GM18868 (cell line): ENCODE measurements around the gene SMTN.

Experiments
- ATAC-seq: cut with Tn5 transposase; IDR thresholded peaks from one replicate; pipeline ENCODE4 v1.9.1; 2021; ENCODE audit warnings: mild to moderate bottlenecking, moderate library complexity; ENCODE audit not compliant: unreplicated experiment

SMTN gene

DNA sequence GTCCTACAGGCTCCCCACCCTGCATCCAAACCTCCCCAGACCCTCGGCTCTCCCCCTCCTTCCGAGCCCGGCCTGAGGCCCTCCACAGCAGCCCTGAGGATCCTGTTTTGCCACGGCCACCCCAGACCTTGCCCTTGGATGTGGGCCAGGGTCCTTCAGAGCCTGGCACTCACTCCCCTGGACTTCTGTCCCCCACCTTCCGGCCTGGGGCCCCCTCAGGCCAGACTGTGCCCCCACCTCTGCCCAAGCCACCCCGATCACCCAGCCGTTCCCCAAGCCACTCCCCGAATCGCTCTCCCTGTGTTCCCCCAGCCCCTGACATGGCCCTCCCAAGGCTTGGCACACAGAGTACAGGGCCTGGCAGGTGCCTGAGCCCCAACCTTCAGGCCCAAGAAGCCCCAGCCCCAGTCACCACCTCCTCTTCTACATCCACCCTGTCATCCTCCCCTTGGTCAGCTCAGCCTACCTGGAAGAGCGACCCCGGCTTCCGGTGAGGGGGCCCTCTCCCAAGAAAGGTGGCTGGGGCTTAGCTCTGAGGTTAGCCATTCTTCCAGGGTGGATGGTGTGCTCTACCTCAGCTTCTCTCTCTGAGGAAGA, 44.5 kb downstream of the SMTN start:
- no peak for ATAC-seq

DNA sequence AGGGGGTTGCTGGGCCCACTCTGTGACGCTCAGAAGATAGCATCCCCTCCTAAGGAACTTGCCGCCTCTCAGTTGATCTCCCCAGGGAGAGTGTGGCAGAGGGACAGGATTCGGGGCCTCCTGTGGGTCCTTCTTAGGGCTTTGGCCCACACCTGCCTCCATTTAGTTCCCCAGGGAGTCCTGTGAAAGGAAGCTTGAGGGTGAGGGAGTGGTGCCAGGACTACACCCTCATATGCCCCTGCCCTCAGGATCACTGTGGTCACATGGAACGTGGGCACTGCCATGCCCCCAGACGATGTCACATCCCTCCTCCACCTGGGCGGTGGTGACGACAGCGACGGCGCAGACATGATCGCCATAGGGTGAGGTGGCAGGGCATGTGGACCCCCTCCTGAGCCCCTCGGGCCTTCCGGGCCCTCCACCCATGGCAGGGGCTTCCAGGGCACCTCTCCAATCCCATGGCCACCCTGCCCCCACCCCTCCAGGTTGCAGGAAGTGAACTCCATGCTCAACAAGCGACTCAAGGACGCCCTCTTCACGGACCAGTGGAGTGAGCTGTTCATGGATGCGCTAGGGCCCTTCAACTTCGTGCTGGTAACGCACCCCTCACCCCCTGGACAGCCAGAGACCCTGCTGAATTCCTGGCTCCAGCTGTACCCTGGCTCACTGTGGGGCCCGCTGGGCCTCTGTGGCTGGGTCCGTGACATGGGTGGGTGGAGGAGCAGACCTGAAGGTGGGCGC, 45.2 kb downstream of the SMTN start:
- ATAC-seq: no peak

DNA sequence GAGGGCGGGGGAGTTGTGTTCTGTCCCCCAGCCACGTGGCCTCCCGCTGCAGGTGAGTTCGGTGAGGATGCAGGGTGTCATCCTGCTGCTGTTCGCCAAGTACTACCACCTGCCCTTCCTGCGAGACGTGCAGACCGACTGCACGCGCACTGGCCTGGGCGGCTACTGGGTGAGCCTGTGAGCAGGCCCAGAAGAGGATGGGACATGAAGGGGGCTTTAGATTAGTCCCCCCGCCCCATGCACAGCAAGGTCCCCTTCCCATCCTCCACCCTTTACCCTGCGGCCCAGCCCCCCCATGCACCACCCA, 45.7 kb downstream of the SMTN start:
- no peak for ATAC-seq

DNA sequence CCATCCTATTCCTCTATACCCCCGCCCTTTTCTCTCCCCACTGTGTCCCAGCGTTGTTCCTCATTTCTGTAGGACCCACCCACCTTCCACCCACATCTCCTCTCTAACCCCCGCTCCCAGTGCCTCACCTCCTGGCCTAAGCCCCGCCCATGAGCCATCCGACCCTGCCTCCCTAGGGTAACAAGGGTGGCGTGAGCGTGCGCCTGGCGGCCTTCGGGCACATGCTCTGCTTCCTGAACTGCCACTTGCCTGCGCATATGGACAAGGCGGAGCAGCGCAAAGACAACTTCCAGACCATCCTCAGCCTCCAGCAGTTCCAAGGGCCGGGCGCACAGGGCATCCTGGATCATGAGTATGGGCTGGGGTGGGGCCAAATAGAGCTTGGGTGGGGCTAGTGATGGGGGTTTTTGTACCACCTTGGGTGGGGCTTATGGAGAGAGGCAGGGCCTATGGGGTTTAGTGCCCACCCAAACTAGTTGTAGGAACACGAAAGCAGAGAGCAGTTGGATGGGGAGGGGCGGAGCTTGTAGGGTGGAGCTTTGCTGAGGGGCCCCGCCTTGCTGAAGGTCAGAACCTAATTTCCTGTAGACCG, 46.2 kb downstream of the SMTN start:
- ATAC-seq: no peak

DNA sequence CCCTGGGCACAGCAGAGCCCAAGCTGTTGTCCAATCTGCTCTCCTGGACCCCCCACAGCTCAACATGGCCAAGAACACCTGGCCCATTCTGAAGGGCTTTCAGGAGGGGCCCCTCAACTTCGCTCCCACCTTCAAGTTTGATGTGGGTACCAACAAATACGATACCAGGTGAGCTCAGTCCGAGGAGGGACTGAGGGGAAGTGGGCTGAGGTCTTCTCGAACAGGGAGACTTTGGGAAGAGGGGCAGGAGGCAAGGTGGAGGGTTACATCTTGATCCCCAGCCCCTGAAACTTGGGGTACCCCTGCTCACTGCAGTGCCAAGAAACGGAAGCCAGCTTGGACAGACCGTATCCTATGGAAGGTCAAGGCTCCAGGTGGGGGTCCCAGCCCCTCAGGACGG, 47.0 kb downstream of the SMTN start:
- no peak for ATAC-seq

DNA sequence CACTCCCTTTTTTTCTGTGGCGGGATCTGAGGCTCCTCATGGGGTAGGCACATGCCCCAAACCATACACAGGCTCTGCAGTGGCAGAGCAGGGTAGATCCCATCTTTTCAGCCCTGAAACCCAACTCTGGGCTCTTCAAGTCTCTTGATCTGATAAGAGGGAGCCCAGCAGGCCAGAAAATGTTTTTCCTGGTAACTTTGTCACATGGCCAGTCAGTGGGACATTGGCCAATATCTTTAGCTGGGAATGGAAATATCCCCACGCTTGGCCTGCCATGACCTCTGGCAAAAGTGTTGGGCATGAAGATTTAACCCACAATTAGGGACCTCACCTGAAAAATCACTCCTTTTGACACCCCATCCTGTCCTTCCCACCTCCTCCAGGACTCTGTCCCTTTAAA, 49.8 kb downstream of the SMTN start:
- ATAC-seq: no peak

DNA sequence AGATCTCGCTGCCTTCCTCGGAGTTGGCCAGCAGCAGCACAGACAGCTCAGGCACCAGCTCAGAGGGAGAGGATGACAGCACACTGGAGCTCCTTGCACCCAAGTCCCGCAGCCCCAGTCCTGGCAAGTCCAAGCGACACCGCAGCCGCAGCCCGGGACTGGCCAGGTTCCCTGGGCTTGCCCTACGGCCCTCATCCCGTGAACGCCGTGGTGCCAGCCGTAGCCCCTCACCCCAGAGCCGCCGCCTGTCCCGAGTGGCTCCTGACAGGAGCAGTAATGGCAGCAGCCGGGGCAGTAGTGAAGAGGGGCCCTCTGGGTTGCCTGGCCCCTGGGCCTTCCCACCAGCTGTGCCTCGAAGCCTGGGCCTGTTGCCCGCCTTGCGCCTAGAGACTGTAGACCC, 52.8 kb downstream of the SMTN start:
- ATAC-seq: no peak

DNA sequence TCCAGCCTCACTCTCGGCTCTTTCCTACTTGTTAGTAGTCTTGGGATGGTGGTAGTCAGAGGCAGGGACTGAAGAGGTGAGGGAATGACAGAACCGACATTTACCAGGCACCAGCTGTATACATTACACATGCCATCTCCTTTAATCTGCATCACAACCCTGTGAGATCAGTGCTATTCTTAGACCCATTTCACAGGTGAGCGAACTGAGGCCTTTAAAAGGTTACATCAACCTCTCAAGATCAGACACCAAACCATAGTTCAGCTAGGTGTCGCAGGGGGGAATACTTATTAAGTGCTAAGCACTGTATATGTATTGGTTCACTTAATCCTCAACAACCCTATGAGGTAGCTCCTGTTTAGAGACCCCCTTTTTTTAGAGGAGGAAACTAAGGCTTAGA, 53.6 kb downstream of the SMTN start:
- ATAC-seq: no peak

DNA sequence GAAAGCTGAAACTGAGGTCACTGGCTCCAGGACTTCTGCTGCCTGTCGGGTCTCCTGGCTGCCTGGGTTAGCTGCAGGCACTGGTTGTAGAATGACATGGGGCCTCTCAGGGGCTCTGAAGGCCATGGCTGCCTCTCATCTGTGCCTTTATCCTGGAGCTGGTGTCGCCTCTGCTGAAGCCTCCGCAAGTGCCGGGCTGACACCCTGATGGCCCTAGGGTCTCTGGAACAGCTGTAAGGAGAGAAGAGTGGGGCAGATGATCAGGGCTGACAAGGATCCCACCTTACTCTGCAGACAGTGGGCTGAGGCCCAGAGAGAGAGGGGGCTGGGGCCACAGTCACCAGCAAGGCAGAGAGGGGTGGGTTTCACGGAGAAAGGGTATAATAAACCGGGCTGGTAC, 54.6 kb downstream of the SMTN start:
- ATAC-seq: no peak

DNA sequence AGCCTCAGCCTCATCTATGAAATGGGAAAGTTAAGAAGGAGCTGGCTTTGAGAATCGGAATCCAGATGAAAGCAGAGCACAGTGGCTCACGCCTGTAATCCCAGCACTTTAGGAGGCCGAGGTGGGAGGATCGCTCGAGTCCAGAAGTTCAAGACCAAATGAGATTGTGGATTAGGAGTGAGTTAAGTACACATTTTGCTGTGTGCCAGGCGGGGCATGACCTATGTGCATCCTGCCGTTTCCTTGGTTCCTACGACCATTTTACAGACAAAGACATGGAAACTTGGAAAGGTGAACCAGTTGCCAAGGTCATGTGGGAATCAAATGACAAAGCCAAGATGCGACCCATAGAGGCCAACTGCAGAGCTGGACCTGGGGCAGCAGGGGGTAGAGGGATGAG, 55.0 kb downstream of the SMTN start:
- ATAC-seq: no peak

DNA sequence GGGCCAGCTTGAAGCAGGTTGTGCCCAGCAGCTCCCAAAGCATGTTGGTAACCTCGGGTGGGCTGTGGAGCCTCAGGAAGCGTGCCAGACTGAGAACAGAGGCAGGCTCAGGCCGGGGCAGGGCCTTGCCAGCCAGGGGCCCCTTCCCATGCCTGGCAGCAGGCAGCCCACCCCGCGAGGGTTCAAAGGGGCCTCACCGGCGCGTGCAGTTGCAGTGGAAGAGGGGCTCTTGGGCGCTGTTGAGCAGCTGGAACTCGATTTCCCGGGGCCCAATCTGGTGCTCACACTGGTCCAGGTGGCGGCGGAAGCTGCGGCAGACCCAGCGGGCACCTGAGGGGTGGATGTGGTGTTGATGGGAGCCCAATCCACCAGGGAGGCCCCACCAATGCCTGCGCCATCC, 55.6 kb downstream of the SMTN start:
- ATAC-seq: no peak

DNA sequence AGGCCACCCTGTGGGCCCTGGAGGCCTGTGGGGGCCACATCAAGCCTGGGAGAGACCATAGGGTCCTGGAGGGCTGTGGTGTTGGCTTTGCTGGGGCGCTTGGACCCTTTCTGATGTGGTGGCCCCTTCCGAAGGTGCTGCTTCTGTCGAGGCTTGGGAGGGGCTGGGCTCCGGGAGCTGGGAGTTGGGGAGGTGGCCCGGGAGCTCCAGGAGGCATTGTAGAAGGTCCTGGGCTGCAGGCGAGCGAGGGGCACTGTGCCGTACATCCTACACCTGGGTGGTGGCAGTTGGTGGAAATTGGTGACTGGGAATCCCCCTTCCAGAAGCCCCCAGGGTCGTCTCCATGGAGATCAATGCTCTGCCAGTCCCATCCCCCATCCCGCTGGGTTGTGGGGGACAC, 56.6 kb downstream of the SMTN start:
- no peak for ATAC-seq

DNA sequence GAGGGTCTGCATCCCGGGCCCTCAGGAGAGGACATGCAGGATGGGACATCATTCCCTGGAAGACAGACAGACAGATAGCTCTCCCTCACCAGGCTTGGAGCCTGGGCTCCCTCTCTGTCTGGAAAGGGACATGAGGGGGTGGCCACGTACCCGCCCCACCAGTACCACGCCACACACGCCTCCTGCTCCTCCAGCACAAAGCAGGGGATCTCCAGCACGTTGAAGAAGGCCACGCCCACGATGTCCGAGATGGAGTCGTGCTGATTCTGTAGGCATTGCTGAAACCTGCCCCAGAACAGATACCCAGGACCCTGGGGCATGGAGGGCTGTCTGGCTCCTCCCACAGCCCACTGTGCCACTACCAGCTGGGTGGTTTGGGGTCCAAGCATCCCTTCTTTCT, 57.0 kb downstream of the SMTN start:
- no peak for ATAC-seq

DNA sequence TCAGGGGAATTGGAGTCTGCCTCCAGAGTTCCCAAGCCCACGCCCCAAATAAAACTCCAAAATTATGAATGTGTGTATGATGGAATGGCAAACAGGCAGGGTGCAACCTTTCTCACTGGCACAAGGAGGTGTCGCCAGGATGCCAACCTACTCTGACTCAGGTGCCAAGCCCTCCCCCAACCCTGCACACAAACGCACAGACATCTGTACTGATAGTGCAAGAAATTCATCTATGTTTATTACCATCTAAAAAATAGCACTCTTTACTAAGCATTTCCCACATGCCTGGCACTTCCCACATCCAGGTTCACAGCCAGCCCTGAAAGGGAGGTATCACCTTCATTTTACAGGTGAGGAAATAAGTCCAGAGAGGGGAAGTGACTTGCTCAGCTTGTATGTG, 57.9 kb downstream of the SMTN start:
- no peak for ATAC-seq

DNA sequence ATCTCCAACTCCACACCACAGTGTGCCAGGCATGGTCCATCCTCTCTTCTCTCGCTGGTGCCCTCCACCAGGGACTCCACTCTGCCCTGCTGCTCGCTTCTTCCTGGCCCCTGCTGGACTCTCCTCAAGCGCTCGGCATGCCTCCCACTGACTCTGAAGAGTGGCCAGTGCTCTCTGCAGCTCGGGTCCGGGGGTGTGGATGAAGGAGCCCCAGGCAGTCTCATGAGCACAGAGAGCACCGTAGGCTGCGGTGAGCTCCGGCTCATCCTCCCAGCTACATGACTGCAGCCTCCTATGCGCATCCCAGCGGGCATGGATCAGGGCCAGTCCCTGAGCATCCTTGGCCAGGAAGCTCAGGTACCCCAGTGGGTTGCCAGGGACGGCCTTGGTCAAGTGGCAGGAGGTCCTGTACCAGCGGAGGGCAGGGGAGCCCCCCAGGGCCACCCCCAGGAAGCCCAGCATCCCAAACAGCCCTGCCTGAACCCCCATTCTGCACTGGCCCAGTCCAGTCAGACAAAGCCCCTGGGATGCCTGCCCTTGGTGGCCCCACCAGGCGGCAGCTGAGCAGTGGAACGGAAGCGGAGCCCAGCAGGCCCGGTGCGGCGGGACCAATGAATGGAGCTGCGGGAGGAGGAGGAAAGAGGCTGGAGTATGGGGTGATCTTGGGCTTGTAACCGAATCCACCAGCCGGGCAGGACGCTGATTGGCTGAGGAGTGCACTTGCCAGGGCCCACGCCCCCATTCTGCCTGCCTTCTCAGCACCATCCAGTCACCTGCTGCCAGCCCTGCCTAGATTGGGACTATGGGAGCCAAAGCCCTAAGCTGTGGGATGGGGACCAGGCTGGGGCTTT, 59.0 kb downstream of the SMTN start, which contains the start of gene PLA2G3:
Gene PLA2G3 (minus strand): TSS at position 643 of the 851 bp plus-strand sequence. CDS start 154 bp downstream, at position 489.
- no peak for ATAC-seq

DNA sequence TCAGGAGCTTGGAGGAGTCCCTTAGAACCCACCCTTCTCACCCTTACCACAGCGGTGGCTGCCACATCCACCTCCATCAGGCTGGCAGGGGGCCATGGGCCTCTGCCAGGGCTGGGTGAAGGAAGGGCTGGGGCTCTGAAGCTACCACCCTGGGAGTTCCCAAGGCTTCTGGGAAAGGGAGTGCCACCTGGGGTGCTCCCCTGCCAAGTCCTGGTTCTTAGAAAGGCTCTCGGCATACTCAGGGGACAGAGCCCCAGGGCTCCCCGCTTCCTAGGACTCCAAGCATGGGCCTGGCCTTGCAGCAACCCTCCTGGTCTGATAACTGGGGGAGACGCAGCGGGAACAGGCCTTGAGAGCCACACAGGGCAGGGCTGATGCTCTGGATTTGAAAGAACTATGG, 59.6 kb downstream of the SMTN start:
- no peak for ATAC-seq

DNA sequence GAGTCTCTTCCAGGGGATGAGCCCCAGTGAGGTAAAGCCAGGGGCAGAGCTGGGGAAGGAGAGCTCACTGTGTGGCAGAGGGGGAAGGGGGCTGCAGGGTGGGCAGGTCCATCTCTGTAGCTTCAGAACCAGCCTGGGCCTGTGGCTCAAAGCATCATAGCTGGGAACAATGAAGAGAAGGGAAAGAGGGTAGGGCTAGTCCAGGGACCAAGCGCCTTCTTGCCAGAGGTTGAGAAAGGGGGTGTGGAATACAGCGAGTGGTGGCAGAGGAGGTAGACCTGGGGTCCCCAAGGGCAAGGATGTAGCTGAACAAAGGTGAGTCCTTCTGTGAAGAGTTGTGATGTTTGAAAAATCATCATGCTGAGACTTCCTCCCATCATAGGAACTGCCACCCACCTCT, 60.4 kb downstream of the SMTN start:
- no peak for ATAC-seq

DNA sequence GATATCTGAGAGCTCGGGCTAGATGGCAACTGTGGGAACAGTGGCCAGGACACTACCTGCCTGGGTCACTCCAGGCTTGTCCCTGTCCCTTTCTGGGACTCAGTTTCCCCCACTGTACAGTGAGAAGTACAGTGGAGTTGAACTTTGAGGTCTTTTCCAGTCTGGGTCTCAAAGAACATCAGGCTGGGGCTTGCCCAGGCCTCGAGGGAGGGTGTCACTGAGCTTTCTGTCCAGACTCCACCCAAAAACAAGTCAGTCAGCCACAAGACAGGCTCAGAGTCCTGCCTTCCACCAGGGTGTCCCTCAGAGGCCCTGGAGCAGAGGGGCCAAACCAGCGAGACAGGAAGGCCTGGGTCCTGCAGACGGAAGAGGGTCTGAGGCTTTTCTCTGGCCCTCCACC, 61.2 kb downstream of the SMTN start:
- ATAC-seq: no peak

DNA sequence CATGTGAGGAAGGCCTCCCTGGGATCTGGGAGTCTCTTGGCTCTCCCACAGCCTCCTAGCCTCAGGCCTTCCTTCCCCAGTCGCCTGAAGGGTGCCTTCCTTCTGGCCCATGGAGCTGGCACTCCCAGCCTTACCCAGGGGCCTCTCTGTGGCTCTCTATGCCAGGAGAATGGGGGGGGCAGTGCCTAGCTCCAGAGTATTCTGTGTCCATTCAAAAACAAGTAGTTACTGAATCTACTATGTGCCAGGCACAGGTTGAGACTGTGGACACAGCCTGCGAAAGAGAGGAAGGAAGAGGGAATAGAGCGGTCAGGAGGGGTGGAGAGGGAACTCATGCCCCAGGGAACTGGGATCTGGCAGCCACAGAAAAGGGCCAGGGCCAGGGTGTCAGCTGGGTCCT, 61.9 kb downstream of the SMTN start:
- ATAC-seq: no peak

DNA sequence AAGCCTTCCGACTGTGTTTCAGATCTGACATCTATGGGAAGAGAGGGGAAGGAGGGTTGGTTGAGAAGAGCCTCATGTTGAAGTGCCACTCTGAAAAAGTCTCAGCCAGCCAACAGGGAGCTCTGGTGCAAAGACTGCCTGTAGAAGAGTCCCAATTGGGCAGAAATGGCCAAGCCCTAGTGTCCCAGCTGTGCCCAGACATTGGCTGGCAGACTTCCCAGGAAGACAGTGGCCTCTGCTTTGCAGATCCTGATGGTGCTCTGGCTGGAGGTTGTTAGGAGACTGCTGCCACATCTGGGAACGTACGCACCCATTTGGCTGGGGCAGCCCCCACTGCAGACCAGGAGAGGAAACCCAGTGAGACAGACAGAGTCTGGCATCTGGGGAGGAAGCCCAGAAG, 62.4 kb downstream of the SMTN start:
- no peak for ATAC-seq

DNA sequence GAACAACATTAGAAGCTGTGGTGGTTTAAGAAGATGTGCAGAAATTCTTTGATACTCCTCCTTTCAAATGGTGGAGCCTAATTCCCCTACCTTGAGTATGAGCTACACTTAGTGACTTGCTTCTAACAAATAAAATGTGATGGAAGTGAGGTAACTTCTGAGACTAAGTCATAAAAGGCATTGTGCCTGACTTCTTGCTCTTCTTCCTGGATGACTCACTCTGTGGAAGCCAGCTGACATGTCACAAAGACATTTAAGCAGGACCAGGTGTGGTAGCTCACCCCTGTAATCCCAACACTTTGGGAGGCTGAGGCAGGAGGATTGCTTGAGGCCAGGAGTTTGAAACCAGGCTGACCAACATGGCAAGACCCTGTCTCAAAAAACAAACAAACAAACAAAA, 63.1 kb downstream of the SMTN start:
- ATAC-seq: no peak

DNA sequence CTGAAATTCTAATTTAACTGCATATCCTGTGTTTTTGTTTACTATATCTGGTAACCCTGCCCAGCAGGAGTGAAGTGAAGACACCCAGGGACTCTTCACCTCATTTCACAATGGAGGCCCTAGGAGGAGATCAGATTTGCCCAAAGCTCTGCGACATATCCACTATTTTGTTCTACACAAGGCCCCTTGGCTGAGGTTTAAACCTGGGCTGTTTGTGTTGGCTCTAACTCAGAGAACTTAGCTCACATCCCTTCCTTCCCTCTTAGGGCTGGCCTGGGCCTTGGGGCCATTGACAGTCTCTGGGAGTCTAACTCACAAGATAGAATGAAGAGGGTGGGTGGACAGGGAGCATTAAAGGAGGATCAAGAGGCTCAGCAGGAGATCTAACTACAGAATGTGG, 67.4 kb downstream of the SMTN start:
- ATAC-seq: no peak
